ENCODE measurements around the gene PRKCD. TPM values are rescaled to one million over a fixed set of nuclear protein-coding genes. Genes with fewer than 3 reads are reported as not detected.

PRKCD gene
- total RNA-seq, 1 donor, result 2.2 TPM

- no peak overlapping the region for H3K27ac ChIP-seq (ENCODE audit: low read depth, low read length)
- peaks cover 5% of the 10 kb centered on the region for H4K20me1 ChIP-seq (ENCODE audit: insufficient read depth, low read length)
- H2AFZ ChIP-seq (ENCODE audit: low read length), result no peak overlapping the region
- H3K4me3 ChIP-seq (ENCODE audit: insufficient read depth, low read length), result no peak overlapping the region
- no peaks in the 10 kb centered on the region for H3K27me3 ChIP-seq (ENCODE audit: insufficient read depth, low read length)
- H3K9me3 ChIP-seq (ENCODE audit: low read depth, low read length), result no peaks in the 10 kb centered on the region
- H3K4me2 ChIP-seq (ENCODE audit: insufficient read depth, low read length), result no peak overlapping the region
- H3K79me2 ChIP-seq (ENCODE audit: insufficient read depth, low read length), result peaks cover 2% of the 10 kb centered on the region
- TF ChIP-seq, protein P1, sequence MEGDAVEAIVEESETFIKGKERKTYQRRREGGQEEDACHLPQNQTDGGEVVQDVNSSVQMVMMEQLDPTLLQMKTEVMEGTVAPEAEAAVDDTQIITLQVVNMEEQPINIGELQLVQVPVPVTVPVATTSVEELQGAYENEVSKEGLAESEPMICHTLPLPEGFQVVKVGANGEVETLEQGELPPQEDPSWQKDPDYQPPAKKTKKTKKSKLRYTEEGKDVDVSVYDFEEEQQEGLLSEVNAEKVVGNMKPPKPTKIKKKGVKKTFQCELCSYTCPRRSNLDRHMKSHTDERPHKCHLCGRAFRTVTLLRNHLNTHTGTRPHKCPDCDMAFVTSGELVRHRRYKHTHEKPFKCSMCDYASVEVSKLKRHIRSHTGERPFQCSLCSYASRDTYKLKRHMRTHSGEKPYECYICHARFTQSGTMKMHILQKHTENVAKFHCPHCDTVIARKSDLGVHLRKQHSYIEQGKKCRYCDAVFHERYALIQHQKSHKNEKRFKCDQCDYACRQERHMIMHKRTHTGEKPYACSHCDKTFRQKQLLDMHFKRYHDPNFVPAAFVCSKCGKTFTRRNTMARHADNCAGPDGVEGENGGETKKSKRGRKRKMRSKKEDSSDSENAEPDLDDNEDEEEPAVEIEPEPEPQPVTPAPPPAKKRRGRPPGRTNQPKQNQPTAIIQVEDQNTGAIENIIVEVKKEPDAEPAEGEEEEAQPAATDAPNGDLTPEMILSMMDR (IDR thresholded peaks at IDR 0.05; ENCODE audit: extremely low read depth, low read depth, low read length), result no peak
- H3K36me3 ChIP-seq (ENCODE audit: insufficient read depth, low read length), result peaks cover 8% of the 10 kb centered on the region
- DNase-seq (ENCODE audit: insufficient read length, low spot score, missing footprints), result peak; percentile 38
- no peaks in the 10 kb centered on the region for H3K4me1 ChIP-seq (ENCODE audit: insufficient read depth, low read length)
Measured at GRCh38 chr3:53181024-53181371, 20.0 kb downstream of the PRKCD start.

DNA sequence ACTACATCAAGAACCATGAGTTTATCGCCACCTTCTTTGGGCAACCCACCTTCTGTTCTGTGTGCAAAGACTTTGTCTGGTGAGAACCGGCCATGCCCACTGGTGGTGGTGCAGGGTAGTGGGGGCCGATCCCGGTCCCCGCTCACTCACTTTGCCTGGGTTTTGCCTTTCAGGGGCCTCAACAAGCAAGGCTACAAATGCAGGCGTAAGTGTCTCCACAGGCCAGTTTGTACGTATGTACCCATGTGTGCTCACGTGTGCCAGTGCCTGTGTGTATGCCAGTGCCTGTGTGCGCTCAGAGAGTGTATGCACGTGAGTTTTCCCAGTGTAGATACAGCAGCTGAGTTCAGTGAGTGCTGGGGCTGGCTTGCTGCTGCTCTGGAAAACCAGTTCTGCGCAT is 20.5 kb downstream of the PRKCD start:
- TF ChIP-seq, protein P1 (IDR thresholded peaks at IDR 0.05; ENCODE audit: extremely low read depth, low read depth, low read length), result no peak
- Histone ChIP-seq H3K9me3 (ENCODE audit: low read depth, low read length) (no peaks in the 10 kb centered on the region), H4K20me1 (ENCODE audit: insufficient read depth, low read length) (no peaks in the 10 kb centered on the region), H3K27me3 (ENCODE audit: insufficient read depth, low read length) (no peaks in the 10 kb centered on the region), H3K4me3 (ENCODE audit: insufficient read depth, low read length) (no peak overlapping the region), H3K27ac (ENCODE audit: low read depth, low read length) (no peak overlapping the region), H3K4me2 (ENCODE audit: insufficient read depth, low read length) (no peak overlapping the region), H3K79me2 (ENCODE audit: insufficient read depth, low read length) (no peaks in the 10 kb centered on the region), H3K4me1 (ENCODE audit: insufficient read depth, low read length) (no peaks in the 10 kb centered on the region), H3K36me3 (ENCODE audit: insufficient read depth, low read length) (peaks cover 12% of the 10 kb centered on the region), H2AFZ (ENCODE audit: low read length) (no peak overlapping the region)
- DNase-seq (ENCODE audit: insufficient read length, low spot score, missing footprints), result peak; percentile 53

DNA sequence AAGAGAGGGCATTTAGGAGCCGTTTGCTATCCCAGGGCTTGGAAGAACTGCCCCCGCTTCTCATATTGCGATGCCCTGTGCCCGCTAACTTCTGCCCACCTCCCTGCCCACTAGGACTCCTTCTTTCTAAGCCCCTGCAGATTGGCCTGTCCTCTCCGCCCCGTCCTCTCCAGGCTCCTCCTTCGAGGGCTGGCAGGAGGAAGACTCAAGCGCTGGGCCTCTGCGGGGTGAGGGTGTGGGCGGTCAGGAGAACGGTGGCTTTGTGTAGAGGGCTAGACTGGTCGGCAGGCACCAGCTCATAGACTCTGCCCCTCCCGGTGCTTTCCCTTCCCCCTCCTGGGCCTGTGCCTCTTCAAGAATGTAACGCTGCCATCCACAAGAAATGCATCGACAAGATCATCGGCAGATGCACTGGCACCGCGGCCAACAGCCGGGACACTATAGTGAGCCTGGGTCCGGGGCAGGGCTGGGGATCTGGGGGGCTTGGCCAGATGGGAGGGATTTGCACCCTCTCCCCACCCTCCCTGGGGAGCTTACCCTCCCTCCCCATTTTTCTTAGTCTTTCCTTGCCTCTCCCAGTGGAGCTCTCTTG is 21.9 kb downstream of the PRKCD start:
- H3K36me3 ChIP-seq (ENCODE audit: insufficient read depth, low read length), result peaks cover 15% of the 10 kb centered on the region
- no peaks in the 10 kb centered on the region for H3K79me2 ChIP-seq (ENCODE audit: insufficient read depth, low read length)
- H3K27ac ChIP-seq (ENCODE audit: low read depth, low read length), result no peak overlapping the region
- no peak overlapping the region for H3K4me3 ChIP-seq (ENCODE audit: insufficient read depth, low read length)
- no peaks in the 10 kb centered on the region for H3K4me1 ChIP-seq (ENCODE audit: insufficient read depth, low read length)
- DNase-seq (ENCODE audit: insufficient read length, low spot score, missing footprints), result peak; percentile 55
- H4K20me1 ChIP-seq (ENCODE audit: insufficient read depth, low read length), result no peaks in the 10 kb centered on the region
- TF ChIP-seq, protein P1 (IDR thresholded peaks at IDR 0.05; ENCODE audit: extremely low read depth, low read depth, low read length), result no peak
- H2AFZ ChIP-seq (ENCODE audit: low read length), result no peak overlapping the region
- H3K27me3 ChIP-seq (ENCODE audit: insufficient read depth, low read length), result no peaks in the 10 kb centered on the region
- no peak overlapping the region for H3K4me2 ChIP-seq (ENCODE audit: insufficient read depth, low read length)
- no peaks in the 10 kb centered on the region for H3K9me3 ChIP-seq (ENCODE audit: low read depth, low read length)

- Histone ChIP-seq H3K79me2 (ENCODE audit: insufficient read depth, low read length) (no peaks in the 10 kb centered on the region), H3K4me3 (ENCODE audit: insufficient read depth, low read length) (no peak overlapping the region), H3K27me3 (ENCODE audit: insufficient read depth, low read length) (no peaks in the 10 kb centered on the region), H3K36me3 (ENCODE audit: insufficient read depth, low read length) (peaks cover 20% of the 10 kb centered on the region), H3K4me2 (ENCODE audit: insufficient read depth, low read length) (no peak overlapping the region), H4K20me1 (ENCODE audit: insufficient read depth, low read length) (no peaks in the 10 kb centered on the region), H2AFZ (ENCODE audit: low read length) (no peak overlapping the region), H3K4me1 (ENCODE audit: insufficient read depth, low read length) (no peaks in the 10 kb centered on the region), H3K27ac (ENCODE audit: low read depth, low read length) (no peak overlapping the region), H3K9me3 (ENCODE audit: low read depth, low read length) (no peaks in the 10 kb centered on the region)
- TF ChIP-seq, protein P1 (IDR thresholded peaks at IDR 0.05; ENCODE audit: extremely low read depth, low read depth, low read length), result no peak
- peak; percentile 58 for DNase-seq (ENCODE audit: insufficient read length, low spot score, missing footprints)
Measured at GRCh38 chr3:53183514-53183913, 22.5 kb downstream of the PRKCD start.
